ENCODE data around the gene ULK4.
"Not testable (repeated sequence)": the region's sequence is repeated elsewhere in the genome, so short reads cannot be mapped to it uniquely, and the experiment has no call there.

The ULK4 gene

DNA sequence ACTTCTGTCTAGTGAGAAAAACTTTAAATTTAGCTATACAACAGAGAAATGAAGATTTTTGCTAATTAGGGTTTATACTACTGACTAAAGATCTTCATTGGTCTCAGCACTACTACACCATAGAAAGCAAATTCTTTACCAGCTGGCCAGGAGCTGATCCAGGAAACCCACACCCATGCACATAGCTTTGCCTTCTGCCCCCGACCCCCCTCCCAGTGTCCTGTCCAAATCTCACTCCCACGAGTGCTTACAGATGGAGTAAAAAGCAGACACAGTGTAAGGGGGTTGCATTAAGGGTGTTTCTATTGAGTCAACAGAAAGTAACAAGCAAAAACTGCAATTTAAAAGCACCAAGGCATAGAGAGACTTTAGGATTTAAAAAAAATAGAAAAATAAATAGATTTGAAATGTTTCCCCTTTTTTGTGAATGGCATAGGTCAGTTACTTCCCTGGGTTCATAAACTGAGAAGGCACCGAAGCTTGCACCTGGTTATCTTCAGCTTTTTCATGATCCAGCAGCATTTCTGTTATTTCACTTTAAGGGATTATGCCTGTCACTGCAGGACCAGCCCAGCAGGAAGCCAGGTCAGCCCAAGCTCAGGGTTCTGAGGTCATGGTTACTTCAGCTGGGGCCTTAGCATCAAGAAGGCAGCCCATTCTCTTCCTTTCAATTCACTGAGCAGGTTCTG is 638.3 kb downstream of the ULK4 start:
- DNase-seq (ENCODE audit: low read depth in 2 of 2, low spot score in 1 of 2), result no peak

- no peak for DNase-seq (ENCODE audit: low read depth in 2 of 2, low spot score in 1 of 2)
Measured at GRCh38 chr3:41321642-41321980, 640.3 kb downstream of the ULK4 start.

- no peak for DNase-seq (ENCODE audit: low read depth in 2 of 2, low spot score in 1 of 2)
Measured at GRCh38 chr3:41320953-41321641, 640.8 kb downstream of the ULK4 start.

GRCh38 chr3:41318520-41318919 is 643.4 kb downstream of the ULK4 start:
- no peak for DNase-seq (ENCODE audit: low read depth in 2 of 2, low spot score in 1 of 2)

GRCh38 chr3:41317718-41318117 is 644.2 kb downstream of the ULK4 start:
- DNase-seq (ENCODE audit: low read depth in 2 of 2, low spot score in 1 of 2), result no peak

GRCh38 chr3:41317298-41317697 is 644.6 kb downstream of the ULK4 start:
- no peak for DNase-seq (ENCODE audit: low read depth in 2 of 2, low spot score in 1 of 2)

- no peak for DNase-seq (ENCODE audit: low read depth in 2 of 2, low spot score in 1 of 2)
Measured at GRCh38 chr3:41315126-41315525, 646.8 kb downstream of the ULK4 start.

GRCh38 chr3:41308119-41308518 is 653.8 kb downstream of the ULK4 start:
- no peak for DNase-seq (ENCODE audit: low read depth in 2 of 2, low spot score in 1 of 2)

GRCh38 chr3:41307065-41307464 is 654.8 kb downstream of the ULK4 start:
- no peak for DNase-seq (ENCODE audit: low read depth in 2 of 2, low spot score in 1 of 2)

GRCh38 chr3:41304593-41304992 is 657.3 kb downstream of the ULK4 start:
- no peak for DNase-seq (ENCODE audit: low read depth in 2 of 2, low spot score in 1 of 2)

GRCh38 chr3:41302295-41302694 is 659.6 kb downstream of the ULK4 start:
- DNase-seq (ENCODE audit: low read depth in 2 of 2, low spot score in 1 of 2), result no peak

DNA sequence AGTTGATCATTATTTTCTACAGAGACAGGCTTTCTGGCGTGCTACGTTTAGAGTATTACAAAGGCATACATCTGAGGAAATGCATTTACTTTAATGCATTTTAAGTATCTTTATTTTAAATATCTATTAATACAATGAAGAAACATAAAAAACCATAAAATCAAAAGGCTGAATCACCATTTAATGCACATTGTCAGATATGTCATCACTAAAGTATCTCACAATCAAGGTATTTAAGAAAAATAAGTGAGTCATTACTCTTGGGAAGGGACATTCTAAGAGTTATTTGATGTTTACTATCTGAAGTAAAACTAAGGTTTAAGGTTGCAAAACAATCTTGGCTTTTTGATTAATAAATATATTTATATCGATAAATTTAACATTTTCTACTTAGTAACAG is 660.4 kb downstream of the ULK4 start:
- no peak for DNase-seq (ENCODE audit: low read depth in 2 of 2, low spot score in 1 of 2)

GRCh38 chr3:41299036-41299435 is 662.9 kb downstream of the ULK4 start:
- no peak for DNase-seq (ENCODE audit: low read depth in 2 of 2, low spot score in 1 of 2)

DNA sequence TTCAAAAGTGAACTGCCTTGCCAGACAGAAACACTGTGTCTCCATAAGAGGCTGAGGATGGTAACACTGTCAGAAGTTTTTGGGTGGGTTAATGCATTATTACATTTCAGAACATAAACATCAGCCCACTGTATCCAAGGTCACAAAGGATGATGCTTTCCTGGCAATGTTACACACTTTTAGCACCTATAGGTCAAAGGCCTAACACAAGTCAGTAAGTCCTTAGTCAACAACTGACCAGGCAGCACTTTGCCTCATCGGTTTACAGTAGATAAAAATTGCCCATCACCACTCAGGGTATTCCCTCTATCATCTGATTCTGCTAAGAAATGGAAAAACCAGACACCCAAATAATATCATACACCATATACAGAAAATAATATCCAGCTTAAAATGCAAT is 664.2 kb downstream of the ULK4 start:
- DNase-seq (ENCODE audit: low read depth in 2 of 2, low spot score in 1 of 2), result no peak

GRCh38 chr3:41296556-41296955 is 665.3 kb downstream of the ULK4 start:
- no peak for DNase-seq (ENCODE audit: low read depth in 2 of 2, low spot score in 1 of 2)

GRCh38 chr3:41295740-41296139 is 666.2 kb downstream of the ULK4 start:
- DNase-seq (ENCODE audit: low read depth in 2 of 2, low spot score in 1 of 2), result no peak

DNA sequence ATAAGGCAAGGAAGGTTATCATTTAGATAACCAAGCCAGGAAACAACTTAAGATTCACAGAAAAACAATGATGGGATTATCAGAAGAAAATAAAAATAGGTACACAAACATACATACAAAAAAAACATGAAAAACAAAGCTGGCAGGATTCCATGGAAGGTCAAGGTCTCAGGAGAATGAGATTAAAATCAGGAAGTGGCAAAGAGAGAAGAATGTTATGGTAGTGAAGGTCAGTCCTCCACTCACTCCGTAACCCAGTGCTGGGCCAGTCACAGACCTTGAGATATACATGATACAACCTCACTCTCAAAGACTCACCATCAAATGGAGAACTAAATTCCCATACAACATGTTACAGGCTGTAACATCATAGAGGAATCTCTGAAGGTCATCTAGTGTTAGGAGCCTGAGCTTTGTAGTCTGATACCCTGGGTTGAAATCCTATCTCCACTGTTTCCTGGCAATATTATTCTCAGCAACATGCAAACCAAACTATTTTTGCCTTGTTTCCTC is 668.7 kb downstream of the ULK4 start:
- no peak for DNase-seq (ENCODE audit: low read depth in 2 of 2, low spot score in 1 of 2)

DNA sequence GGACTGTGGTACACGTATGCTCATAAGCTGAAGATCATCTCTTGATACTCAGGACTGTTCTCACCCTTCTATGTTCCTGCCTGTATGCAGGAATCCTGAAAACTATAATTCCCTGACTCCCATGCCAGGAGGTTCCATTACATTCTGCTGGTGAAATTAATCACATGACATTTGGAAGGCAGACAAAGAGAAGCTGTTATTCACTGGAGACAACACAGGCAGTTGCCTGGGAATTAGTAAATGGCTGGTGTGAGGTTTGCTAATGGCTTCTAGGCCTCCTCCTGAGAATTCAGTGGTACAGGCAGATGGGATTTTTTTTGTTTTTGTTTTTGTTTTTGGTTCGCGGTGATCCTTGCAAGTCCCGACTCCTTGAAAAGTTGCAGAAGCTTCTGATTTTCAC is 671.2 kb downstream of the ULK4 start:
- no peak for DNase-seq (ENCODE audit: low read depth in 2 of 2, low spot score in 1 of 2)

- no peak for DNase-seq (ENCODE audit: low read depth in 2 of 2, low spot score in 1 of 2)
Measured at GRCh38 chr3:41290306-41290705, 671.6 kb downstream of the ULK4 start.

DNA sequence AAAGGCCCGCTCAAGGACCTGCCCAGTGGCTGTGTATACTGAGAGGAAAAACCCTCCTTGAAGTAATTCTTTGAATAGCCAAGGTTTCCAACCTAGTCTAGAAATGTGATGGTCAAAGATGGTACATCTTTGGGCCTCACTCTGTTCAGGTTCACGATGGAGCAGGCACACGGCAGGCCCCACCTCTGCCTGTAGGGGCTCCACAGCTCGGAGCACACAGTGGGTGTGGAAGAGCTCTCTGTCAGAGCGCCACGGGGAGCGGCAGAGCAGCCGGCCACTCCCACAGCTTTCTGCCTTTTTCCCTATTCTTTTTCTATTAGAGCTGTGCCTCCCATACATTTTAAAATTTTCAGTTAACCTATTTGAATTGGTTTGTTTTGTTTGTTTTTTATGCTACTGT is 673.1 kb downstream of the ULK4 start:
- no peak for DNase-seq (ENCODE audit: low read depth in 2 of 2, low spot score in 1 of 2)

DNA sequence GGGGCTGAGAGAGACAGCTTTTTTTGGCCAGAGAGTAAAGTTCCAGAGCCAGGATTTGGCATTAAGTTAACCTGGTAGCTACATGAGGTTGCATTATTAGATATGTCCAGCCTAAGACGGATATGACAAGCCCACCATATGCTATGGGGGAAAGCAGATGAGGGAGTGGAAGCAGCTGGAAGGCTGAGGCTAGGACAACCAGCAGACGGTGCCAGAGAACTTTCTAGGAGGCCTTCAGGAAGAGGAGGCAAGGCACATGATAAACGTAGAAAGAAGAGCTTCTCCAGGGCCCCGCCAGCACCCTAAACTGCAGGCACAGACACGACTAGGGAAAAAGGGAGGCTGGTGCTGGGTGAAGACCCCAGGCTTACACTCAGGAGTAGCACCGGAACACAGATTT is 675.6 kb downstream of the ULK4 start:
- no peak for DNase-seq (ENCODE audit: low read depth in 2 of 2, low spot score in 1 of 2)

- DNase-seq (ENCODE audit: low read depth in 2 of 2, low spot score in 1 of 2), result not testable (repeated sequence)
Measured at GRCh38 chr3:41284934-41285333, 677.0 kb downstream of the ULK4 start.

Data from stimulated activated CD8-positive, alpha-beta memory T cell treated with anti-CD3 and anti-CD28 coated beads, Interleukin-4, amount 100 ng/mL, for 4 hours (primary cell).